ENCODE results near the gene PHLPP1. TPM values are rescaled to one million over a fixed set of nuclear protein-coding genes. Genes with fewer than 3 reads are reported as not detected.

The PHLPP1 gene
- total RNA-seq, 1 experiment from 2014 or later: 39.9 TPM

GRCh38 chr18:62847081-62847480, 131.7 kb downstream of the PHLPP1 start:
- no peaks in the 10 kb centered on the region for H3K9me3 Mint-ChIP-seq
- no peak overlapping the region for H2BK15ac ChIP-seq (ENCODE audit: low read depth, low read length)
- H3K4me2 ChIP-seq (ENCODE audit: insufficient read depth, insufficient read length, low read length): no peak overlapping the region
- no peaks in the 10 kb centered on the region for H3K23me2 ChIP-seq (ENCODE audit: insufficient read length, low read depth, low read length, poor library complexity, severe bottlenecking)
- no peak overlapping the region for H2BK12ac ChIP-seq (ENCODE audit: insufficient read length, low read depth, low read length)
- H3K27ac Mint-ChIP-seq: peak overlapping the region; percentile 75 to 95 (median 82); a peak in 6 of 7 replicates
- H2BK20ac ChIP-seq (ENCODE audit: low read depth, low read length, poor library complexity, severe bottlenecking): no peak overlapping the region
- H3K23ac ChIP-seq (ENCODE audit: insufficient read length, low read depth, low read length): no peak overlapping the region
- peaks cover 7 to 10% (median 8%) of the 10 kb centered on the region in 3 experiments; a peak in 4 of 7 replicates for H3K36me3 Mint-ChIP-seq (ENCODE audit: insufficient read depth in 1 of 3, low read depth in 3 of 3)
- peaks cover 22 to 25% of the 10 kb centered on the region in 2 experiments for H3K4me1 Mint-ChIP-seq
- H3K27ac ChIP-seq (ENCODE audit: insufficient read length, low read depth, low read length): no peak overlapping the region
- peaks cover 10% of the 10 kb centered on the region; the same call in 1 of the 2 replicates for H3K79me2 ChIP-seq (ENCODE audit: insufficient read depth, low read length)
- no peaks in the 10 kb centered on the region for H3K27me3 ChIP-seq (ENCODE audit: insufficient read depth, low read length)
- H4K91ac ChIP-seq (ENCODE audit: insufficient read length, low read depth, low read length): no peak overlapping the region
- no peak overlapping the region for H3K18ac ChIP-seq (ENCODE audit: insufficient read length, low read depth, low read length)
- H3K4me1 ChIP-seq (ENCODE audit: insufficient read depth, low read length): no peaks in the 10 kb centered on the region; the same call in 1 of the 2 replicates
- no peak overlapping the region for H3K4ac ChIP-seq (ENCODE audit: low read depth, low read length)
- no CpG with 5 or more reads among the region's 4 CpGs for WGBS (ENCODE audit: extremely low coverage, insufficient read length, low lambda C conversion rate)
- no peak overlapping the region for H3K14ac ChIP-seq (ENCODE audit: insufficient read depth, low read length)
- H2BK5ac ChIP-seq (ENCODE audit: insufficient read length, low read length): no peak overlapping the region
- H2AK5ac ChIP-seq (ENCODE audit: insufficient read length, low read length): no peak overlapping the region
- H3K56ac ChIP-seq (ENCODE audit: insufficient read length, low read depth, low read length): no peak overlapping the region
- no peak overlapping the region for H3K4me3 Mint-ChIP-seq
- no peak overlapping the region for H3K9ac ChIP-seq (ENCODE audit: extremely low read depth, insufficient read length, low read length)
- no peak overlapping the region for H2AFZ ChIP-seq (ENCODE audit: low read length)
- no peak overlapping the region for H2BK120ac ChIP-seq (ENCODE audit: low read depth, low read length, poor library complexity, severe bottlenecking)
- no peaks in the 10 kb centered on the region for H3K27me3 Mint-ChIP-seq (ENCODE audit: low read depth)
- H3K9me3 ChIP-seq (ENCODE audit: control insufficient read depth, low read depth, low read length): no peaks in the 10 kb centered on the region
- H4K8ac ChIP-seq (replicated peaks; ENCODE audit: insufficient read length, low read depth, low read length): no peak overlapping the region
- H3T11ph ChIP-seq (ENCODE audit: low read length): no peak overlapping the region
- DNase-seq: no peak
- TF ChIP-seq, protein P1, sequence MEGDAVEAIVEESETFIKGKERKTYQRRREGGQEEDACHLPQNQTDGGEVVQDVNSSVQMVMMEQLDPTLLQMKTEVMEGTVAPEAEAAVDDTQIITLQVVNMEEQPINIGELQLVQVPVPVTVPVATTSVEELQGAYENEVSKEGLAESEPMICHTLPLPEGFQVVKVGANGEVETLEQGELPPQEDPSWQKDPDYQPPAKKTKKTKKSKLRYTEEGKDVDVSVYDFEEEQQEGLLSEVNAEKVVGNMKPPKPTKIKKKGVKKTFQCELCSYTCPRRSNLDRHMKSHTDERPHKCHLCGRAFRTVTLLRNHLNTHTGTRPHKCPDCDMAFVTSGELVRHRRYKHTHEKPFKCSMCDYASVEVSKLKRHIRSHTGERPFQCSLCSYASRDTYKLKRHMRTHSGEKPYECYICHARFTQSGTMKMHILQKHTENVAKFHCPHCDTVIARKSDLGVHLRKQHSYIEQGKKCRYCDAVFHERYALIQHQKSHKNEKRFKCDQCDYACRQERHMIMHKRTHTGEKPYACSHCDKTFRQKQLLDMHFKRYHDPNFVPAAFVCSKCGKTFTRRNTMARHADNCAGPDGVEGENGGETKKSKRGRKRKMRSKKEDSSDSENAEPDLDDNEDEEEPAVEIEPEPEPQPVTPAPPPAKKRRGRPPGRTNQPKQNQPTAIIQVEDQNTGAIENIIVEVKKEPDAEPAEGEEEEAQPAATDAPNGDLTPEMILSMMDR (conservative IDR thresholded peaks at IDR 0.05): no peak
- H4K5ac ChIP-seq (ENCODE audit: insufficient read length, low read depth, low read length): no peak overlapping the region
- H4K20me1 ChIP-seq (ENCODE audit: control insufficient read depth, insufficient read depth, insufficient read length): no peaks in the 10 kb centered on the region
- H3K79me1 ChIP-seq (ENCODE audit: insufficient read depth, low read depth, low read length, poor library complexity, severe bottlenecking): peaks cover 4% of the 10 kb centered on the region

Data from H9 (cell line).